ENCODE results near the gene XAGE2. TPM values are rescaled to one million over a fixed set of nuclear protein-coding genes. Genes with fewer than 3 reads are reported as not detected.
"Not testable (repeated sequence)": the region's sequence is repeated elsewhere in the genome, so short reads cannot be mapped to it uniquely, and the experiment has no call there.

XAGE2 gene, protein sequence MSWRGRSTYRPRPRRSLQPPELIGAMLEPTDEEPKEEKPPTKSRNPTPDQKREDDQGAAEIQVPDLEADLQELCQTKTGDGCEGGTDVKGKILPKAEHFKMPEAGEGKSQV
- total RNA-seq (not detected), polyA plus RNA-seq (not detected)

DNA sequence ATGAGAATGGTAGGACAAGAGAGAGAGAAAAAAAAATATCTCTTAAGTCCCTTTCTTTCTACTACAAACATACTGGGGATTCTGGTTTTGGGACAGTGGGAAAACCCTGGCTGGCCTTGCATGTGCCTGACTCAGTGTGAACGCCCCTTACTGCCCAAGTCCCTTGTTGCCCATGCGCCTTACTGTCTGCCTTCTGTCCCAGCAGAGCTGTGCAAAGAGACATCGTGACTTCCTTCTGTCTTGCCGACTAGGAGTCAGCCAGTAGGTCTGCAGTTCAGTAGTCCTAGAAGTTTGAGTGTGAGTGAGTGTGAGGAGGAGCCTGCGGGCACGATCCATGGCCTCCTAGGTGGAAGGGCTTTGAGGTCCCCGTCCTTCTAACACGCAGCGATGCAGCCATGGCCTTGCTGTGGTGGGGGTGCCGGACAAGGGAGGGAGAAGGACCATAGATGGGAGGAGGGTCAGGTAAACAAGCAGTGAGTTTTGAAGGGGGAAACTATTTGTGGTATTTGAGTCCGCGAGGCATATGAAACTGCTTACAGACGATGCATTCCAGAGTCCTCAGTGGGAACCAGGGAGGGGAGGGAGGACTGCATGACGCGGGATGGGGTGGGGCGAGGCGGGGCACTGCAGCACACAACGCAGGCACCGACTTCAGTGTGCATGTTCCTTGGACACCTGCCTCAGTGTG, at the start of gene XAGE2:
Gene XAGE2, plus strand, starts transcription at position 654 of the 688 bp plus-strand sequence. CDS start 994 bp downstream, outside the sequence.
- ChIA-PET CTCF (ENCODE audit: partially characterized antibody) (no interaction called here), POLR2A (ENCODE audit: partially characterized antibody) (no interaction called here)
- Histone ChIP-seq H3K36me3 (ENCODE audit: insufficient read depth, low read length) (no peaks in the 10 kb centered on the region), H3K9me3 (ENCODE audit: control insufficient read depth in 1 of 2, low read length in 2 of 2) (no peaks in the 10 kb centered on the region), H3K27me3 (ENCODE audit: insufficient read depth, low read length) (no peaks in the 10 kb centered on the region), H3K4me3 (ENCODE audit: low read length in 2 of 2) (no peak within 1 kb of the TSS), H3K4me1 (ENCODE audit: insufficient read depth, low read length) (no peaks in the 10 kb centered on the region), H3K27ac (ENCODE audit: low read depth, low read length) (no peak within 1 kb of the TSS)
- no peak for DNase-seq
- Mint-ChIP-seq H3K27me3 (peaks cover 0 to 4% of the 10 kb centered on the region in 2 donors), H3K4me1 (no peaks in the 10 kb centered on the region), H3K9me3 (no peaks in the 10 kb centered on the region), H3K4me3 (no peak within 1 kb of the TSS), H3K27ac (no peak within 1 kb of the TSS), H3K36me3 (no peaks in the 10 kb centered on the region)
- intact Hi-C loops (cut with micrococcal nuclease) = no loop called here

DNA sequence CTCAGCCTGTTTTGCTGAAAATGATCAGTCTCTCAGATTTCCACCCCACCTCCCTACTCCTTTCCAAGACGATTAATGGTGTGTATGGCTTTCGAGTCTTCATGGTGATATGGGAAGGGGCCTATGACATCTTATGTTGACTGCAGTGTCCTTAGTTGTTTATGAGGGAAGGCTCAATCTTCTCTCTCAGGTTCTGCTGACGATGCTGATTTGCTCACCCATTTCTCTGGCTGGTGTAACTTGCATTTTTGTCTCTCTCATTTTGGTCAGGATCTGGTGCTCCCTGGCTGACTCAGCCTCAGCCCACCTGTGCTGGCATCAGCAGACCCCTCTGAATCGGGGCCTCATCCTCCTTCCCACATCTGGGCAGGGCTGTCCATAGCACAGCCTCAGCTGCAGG, 31.4 kb upstream of the XAGE2 start:
- H3K4me1 ChIP-seq (ENCODE audit: insufficient read depth, low read length) = no peaks in the 10 kb centered on the region
- POLR2A ChIA-PET (ENCODE audit: partially characterized antibody) = no interaction called here
- intact Hi-C loops (cut with micrococcal nuclease) = no loop called here
- Mint-ChIP-seq H3K4me3 (no peak overlapping the region), H3K27ac (no peak overlapping the region), H3K9me3 (peaks cover 0 to 9% (median 4%) of the 10 kb centered on the region in 8 donors), H3K27me3 (peaks cover 0 to 8% of the 10 kb centered on the region in 2 donors), H3K4me1 (no peaks in the 10 kb centered on the region), H3K36me3 (no peaks in the 10 kb centered on the region)
- no peaks in the 10 kb centered on the region for H3K27me3 ChIP-seq (ENCODE audit: insufficient read depth, low read length)
- no peaks in the 10 kb centered on the region for H3K9me3 ChIP-seq (ENCODE audit: control insufficient read depth in 1 of 2, low read length in 2 of 2)
- no peak overlapping the region for H3K27ac ChIP-seq (ENCODE audit: low read depth, low read length)
- no peak overlapping the region for H3K4me3 ChIP-seq (ENCODE audit: low read length in 2 of 2)
- no peak for DNase-seq
- CTCF ChIA-PET (ENCODE audit: partially characterized antibody) = no interaction called here
- no peaks in the 10 kb centered on the region for H3K36me3 ChIP-seq (ENCODE audit: insufficient read depth, low read length)

DNA sequence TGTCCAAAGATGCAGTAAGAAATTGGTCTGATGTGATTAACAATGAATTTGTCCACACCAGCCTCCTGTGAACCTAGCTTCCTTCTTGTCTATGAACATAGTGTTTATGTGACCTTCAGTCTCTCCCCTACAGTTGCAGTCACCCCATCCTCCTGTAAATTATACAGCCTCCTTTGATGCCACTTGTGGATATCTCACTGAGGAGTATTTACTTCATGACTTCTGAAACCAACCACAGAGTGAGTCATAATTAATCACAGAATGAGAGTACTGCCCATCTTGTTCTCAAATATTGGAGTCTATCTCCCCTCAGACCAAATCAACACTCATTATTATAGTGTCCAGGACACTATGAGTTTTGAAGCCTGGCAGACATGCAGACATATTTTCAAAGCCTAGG, 27.3 kb upstream of the XAGE2 start:
- no peaks in the 10 kb centered on the region for H3K36me3 Mint-ChIP-seq
- Histone ChIP-seq H3K36me3 (ENCODE audit: insufficient read depth, low read length) (no peaks in the 10 kb centered on the region), H3K4me3 (ENCODE audit: low read length in 2 of 2) (no peak overlapping the region), H3K27ac (ENCODE audit: low read depth, low read length) (no peak overlapping the region), H3K4me1 (ENCODE audit: insufficient read depth, low read length) (no peaks in the 10 kb centered on the region), H3K9me3 (ENCODE audit: control insufficient read depth in 1 of 2, low read length in 2 of 2) (no peaks in the 10 kb centered on the region), H3K27me3 (ENCODE audit: insufficient read depth, low read length) (no peaks in the 10 kb centered on the region)
- peaks cover 0 to 1% (median 0%) of the 10 kb centered on the region in 4 donors for H3K4me1 Mint-ChIP-seq
- intact Hi-C loops (cut with micrococcal nuclease) = no loop called here
- H3K9me3 Mint-ChIP-seq = peaks cover 0 to 2% (median 0%) of the 10 kb centered on the region in 8 donors
- H3K27me3 Mint-ChIP-seq = peaks cover 0 to 1% of the 10 kb centered on the region in 2 donors
- no peak overlapping the region for H3K27ac Mint-ChIP-seq
- ChIA-PET POLR2A (ENCODE audit: partially characterized antibody) (no interaction called here), CTCF (ENCODE audit: partially characterized antibody) (no interaction called here)
- DNase-seq = no peak
- no peak overlapping the region for H3K4me3 Mint-ChIP-seq

DNA sequence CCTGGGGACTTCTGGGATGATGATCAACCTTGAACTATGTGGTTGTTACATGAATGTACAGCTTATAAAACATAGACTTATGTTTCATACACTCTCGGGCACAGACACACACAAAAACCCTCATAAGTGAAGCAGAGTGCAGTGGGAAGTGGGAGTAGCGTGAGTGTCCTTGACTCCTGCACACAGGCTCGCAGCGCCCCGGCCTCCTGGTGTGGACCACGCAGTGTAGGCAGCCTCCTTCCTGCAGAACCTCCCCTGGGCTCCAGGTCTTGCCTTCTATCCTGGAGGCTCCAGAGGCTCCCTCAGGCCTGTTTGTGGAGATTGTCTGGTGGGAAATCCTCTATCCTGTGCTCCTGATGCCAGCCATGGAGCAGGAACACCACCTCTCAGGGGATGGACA, 25.7 kb upstream of the XAGE2 start:
- DNase-seq; H3K27me3 ChIP-seq (ENCODE audit: insufficient read depth, low read length); H3K27ac ChIP-seq (ENCODE audit: low read depth, low read length); H3K4me1 ChIP-seq (ENCODE audit: insufficient read depth, low read length); POLR2A ChIA-PET (ENCODE audit: partially characterized antibody); H3K27me3 Mint-ChIP-seq; H3K9me3 ChIP-seq (ENCODE audit: control insufficient read depth in 1 of 2, low read length in 2 of 2); intact Hi-C loops (cut with micrococcal nuclease); H3K36me3 ChIP-seq (ENCODE audit: insufficient read depth, low read length); H3K4me3 Mint-ChIP-seq; H3K4me1 Mint-ChIP-seq; H3K9me3 Mint-ChIP-seq; H3K27ac Mint-ChIP-seq; H3K36me3 Mint-ChIP-seq; CTCF ChIA-PET (ENCODE audit: partially characterized antibody); H3K4me3 ChIP-seq (ENCODE audit: low read length in 2 of 2): not testable (repeated sequence)

DNA sequence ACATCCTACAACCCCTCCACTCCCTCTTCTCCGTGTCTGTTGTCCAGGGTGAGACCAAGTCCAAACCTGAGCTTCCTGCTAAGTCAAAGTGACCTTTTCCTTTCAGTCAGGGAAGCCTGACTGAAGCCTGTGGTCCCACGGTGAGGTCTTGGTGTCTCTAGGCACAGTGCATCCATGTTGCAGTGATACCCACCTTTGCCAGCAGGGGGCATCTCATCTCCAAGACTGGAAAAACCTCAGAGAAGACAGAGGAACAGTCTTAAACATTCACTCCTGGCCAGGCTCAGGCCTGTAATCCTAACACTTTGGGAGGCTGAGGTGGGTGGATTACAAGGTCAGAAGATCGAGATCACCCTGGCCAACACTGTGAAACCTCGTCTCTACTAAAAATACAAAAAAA, 23.4 kb upstream of the XAGE2 start:
- H3K36me3 Mint-ChIP-seq; H3K4me3 Mint-ChIP-seq; H3K36me3 ChIP-seq (ENCODE audit: insufficient read depth, low read length); H3K4me1 ChIP-seq (ENCODE audit: insufficient read depth, low read length); H3K4me3 ChIP-seq (ENCODE audit: low read length in 2 of 2); H3K9me3 ChIP-seq (ENCODE audit: control insufficient read depth in 1 of 2, low read length in 2 of 2); H3K4me1 Mint-ChIP-seq; CTCF ChIA-PET (ENCODE audit: partially characterized antibody); H3K27me3 Mint-ChIP-seq; POLR2A ChIA-PET (ENCODE audit: partially characterized antibody); H3K9me3 Mint-ChIP-seq; H3K27ac ChIP-seq (ENCODE audit: low read depth, low read length); H3K27me3 ChIP-seq (ENCODE audit: insufficient read depth, low read length): not testable (repeated sequence)
- DNase-seq = peak; percentile 6 to 19 (median 7)
- H3K27ac Mint-ChIP-seq = peak overlapping the region in 1 of 7 donors; percentile 68
- intact Hi-C loops (cut with micrococcal nuclease) = loop anchor here (5.0 kb wide), 1 partner anchor 652 kb away; no protein-coding TSS in a partner anchor

DNA sequence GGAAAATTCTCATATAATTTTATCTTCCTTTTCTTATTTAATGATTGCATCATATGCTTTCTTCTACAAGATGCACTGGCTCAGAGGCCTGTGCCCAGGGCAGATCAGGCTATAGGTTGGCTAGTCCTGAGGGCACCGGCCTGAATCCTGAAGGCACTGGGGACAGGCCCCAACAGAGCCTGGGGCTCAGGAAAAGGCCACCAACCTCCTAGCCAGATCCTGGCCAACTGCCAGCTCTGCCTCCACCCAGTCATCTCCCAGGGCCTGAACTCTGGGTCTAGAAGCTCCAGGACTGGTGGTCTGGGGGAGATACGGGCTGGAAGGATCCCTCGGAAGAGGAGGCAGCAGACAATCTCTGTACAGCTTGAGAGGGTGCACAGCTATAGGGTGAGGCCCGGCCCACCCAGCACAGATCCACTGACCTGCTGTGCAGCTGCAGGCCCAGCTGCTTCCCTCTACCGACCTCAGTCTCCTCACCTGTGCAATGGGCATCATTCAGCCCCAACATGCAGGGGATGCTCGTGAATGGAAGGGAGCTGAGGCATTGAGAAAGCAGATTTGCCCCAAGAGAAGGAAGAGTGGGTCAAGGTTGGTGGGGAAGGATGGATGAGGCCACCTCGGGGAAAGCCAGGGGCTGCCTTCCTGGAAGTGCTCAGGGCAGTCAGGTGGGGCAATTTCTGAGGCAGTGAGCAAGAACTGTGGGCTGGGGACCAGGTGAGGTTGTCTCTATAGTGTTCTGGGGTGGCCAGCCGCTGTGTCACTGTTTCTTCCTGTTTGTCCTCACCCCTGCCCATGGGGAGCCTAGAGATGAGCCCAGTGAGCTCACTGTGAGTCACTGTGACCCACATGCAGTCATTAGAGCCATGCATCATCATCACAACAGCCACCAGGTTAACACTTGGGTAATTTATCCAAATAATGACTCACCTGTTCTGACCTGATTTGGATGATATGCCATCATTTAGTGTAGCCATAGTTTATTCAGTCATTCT, 22.4 kb upstream of the XAGE2 start:
- Histone ChIP-seq H3K27me3 (ENCODE audit: insufficient read depth, low read length) (no peaks in the 10 kb centered on the region), H3K4me1 (ENCODE audit: insufficient read depth, low read length) (no peaks in the 10 kb centered on the region), H3K9me3 (ENCODE audit: control insufficient read depth in 1 of 2, low read length in 2 of 2) (no peaks in the 10 kb centered on the region), H3K27ac (ENCODE audit: low read depth, low read length) (no peak overlapping the region), H3K36me3 (ENCODE audit: insufficient read depth, low read length) (no peaks in the 10 kb centered on the region), H3K4me3 (ENCODE audit: low read length in 2 of 2) (no peak overlapping the region)
- Mint-ChIP-seq H3K4me3 (no peak overlapping the region), H3K4me1 (peaks cover 0 to 1% (median 0%) of the 10 kb centered on the region in 4 donors), H3K9me3 (peaks cover 0 to 2% (median 0%) of the 10 kb centered on the region in 8 donors), H3K27me3 (no peaks in the 10 kb centered on the region), H3K27ac (no peak overlapping the region), H3K36me3 (no peaks in the 10 kb centered on the region)
- ChIA-PET POLR2A (ENCODE audit: partially characterized antibody) (no interaction called here), CTCF (ENCODE audit: partially characterized antibody) (no interaction called here)
- DNase-seq = no peak
- intact Hi-C loops (cut with micrococcal nuclease) = loop anchor here (5.0 kb wide), 1 partner anchor 651 kb away; no protein-coding TSS in a partner anchor

DNA sequence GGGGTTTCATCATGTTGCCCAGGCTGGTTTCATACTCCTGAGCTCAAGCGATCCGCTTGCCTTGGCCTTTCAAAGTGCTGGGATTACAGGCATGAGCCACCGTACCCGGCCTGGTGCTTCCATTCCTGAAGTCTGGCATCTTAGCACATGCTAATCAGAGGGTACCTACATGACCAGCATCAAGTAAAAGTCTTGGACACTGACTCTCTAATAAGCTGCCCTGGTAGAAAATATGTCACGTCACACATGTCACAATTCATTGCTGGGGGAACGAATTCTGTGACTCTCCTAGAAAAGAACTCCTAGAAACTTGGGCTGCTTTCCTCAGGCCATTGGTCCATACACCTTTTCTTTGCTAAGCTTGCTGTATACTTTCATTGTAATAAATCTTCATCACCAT, 19.1 kb upstream of the XAGE2 start:
- Mint-ChIP-seq H3K27ac (no peak overlapping the region), H3K27me3 (no peaks in the 10 kb centered on the region), H3K36me3 (no peaks in the 10 kb centered on the region), H3K4me1 (peaks cover 0 to 1% (median 0%) of the 10 kb centered on the region in 4 donors), H3K4me3 (no peak overlapping the region), H3K9me3 (no peaks in the 10 kb centered on the region)
- intact Hi-C loops (cut with micrococcal nuclease) = loop anchor here (5.0 kb wide), 1 partner anchor 648 kb away; no protein-coding TSS in a partner anchor
- Histone ChIP-seq H3K36me3 (ENCODE audit: insufficient read depth, low read length) (no peaks in the 10 kb centered on the region), H3K4me1 (ENCODE audit: insufficient read depth, low read length) (no peaks in the 10 kb centered on the region), H3K9me3 (ENCODE audit: control insufficient read depth in 1 of 2, low read length in 2 of 2) (no peaks in the 10 kb centered on the region), H3K4me3 (ENCODE audit: low read length in 2 of 2) (no peak overlapping the region), H3K27ac (ENCODE audit: low read depth, low read length) (no peak overlapping the region), H3K27me3 (ENCODE audit: insufficient read depth, low read length) (no peaks in the 10 kb centered on the region)
- POLR2A ChIA-PET (ENCODE audit: partially characterized antibody) = no interaction called here
- CTCF ChIA-PET (ENCODE audit: partially characterized antibody) = no interaction called here
- no peak for DNase-seq
